Measurements from ENCODE around the gene ZNF837. TPM values are rescaled to one million over a fixed set of nuclear protein-coding genes. Genes with fewer than 3 reads are reported as not detected.

Gene ZNF837
- total and polyA plus RNA-seq, 8 donors = 1.8 to 8.5 (median 2.3) TPM; not detected in 1

DNA sequence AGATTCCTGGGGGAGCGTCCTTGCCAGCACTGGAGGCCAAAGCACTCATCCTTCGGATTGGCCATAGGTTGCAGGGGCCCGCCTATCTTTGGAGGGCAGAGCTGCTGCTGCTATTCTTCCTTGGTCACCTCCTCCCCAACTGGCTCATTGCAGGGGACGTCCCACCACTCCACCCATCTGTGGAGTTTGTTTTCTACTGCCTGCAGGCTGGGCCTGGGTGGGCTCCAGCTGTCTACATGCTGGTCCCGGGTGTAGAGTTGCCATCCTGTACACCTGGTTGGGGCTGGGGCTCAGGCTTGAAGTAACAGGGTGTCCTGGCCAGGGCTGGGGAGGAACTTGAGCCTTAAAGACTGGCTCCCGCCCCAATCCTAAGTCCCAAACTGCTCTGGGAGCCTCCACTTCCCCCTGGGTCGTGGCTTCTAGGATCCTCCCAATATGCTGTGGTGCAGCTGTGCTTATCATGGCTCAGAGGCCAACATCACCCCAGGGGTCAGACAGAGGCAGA lies 16.8 kb upstream of the ZNF837 start:
- intact Hi-C loops (cut with DNase I; ENCODE audit: low total_unique reads) = no loop called here
- 59 to 82% (median 64%) methylated on average over 6 to 7 of the region's 7 CpGs for WGBS, 5 donors

GRCh38 chr19:58396691-58397532 lies 16.1 kb upstream of the ZNF837 start:
- 29 to 91% (median 33%) methylated on average over 5 to 58 of the region's 58 CpGs for WGBS, 5 donors
- intact Hi-C loops (cut with DNase I; ENCODE audit: low total_unique reads) = no loop called here
- Histone ChIP-seq H3K4me3 (peak overlapping the region in 1 of 4 donors; percentile 28), H3K27ac (no peak overlapping the region), H3K9me3 (no peaks in the 10 kb centered on the region), H3K36me3 (peaks cover 30 to 34% (median 33%) of the 10 kb centered on the region in 4 donors), H3K4me1 (peaks cover 25 to 52% (median 30%) of the 10 kb centered on the region in 4 donors), H3K27me3 (peaks cover 6 to 38% (median 13%) of the 10 kb centered on the region in 3 donors)
- no peak for TF ChIP-seq POLR2A (IDR thresholded peaks at IDR 0.05)
- TF ChIP-seq, protein P1, sequence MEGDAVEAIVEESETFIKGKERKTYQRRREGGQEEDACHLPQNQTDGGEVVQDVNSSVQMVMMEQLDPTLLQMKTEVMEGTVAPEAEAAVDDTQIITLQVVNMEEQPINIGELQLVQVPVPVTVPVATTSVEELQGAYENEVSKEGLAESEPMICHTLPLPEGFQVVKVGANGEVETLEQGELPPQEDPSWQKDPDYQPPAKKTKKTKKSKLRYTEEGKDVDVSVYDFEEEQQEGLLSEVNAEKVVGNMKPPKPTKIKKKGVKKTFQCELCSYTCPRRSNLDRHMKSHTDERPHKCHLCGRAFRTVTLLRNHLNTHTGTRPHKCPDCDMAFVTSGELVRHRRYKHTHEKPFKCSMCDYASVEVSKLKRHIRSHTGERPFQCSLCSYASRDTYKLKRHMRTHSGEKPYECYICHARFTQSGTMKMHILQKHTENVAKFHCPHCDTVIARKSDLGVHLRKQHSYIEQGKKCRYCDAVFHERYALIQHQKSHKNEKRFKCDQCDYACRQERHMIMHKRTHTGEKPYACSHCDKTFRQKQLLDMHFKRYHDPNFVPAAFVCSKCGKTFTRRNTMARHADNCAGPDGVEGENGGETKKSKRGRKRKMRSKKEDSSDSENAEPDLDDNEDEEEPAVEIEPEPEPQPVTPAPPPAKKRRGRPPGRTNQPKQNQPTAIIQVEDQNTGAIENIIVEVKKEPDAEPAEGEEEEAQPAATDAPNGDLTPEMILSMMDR (IDR thresholded peaks at IDR 0.05) = no peak
- TF ChIP-seq POLR2AphosphoS5 (IDR thresholded peaks at IDR 0.05) = no peak
- no peak for TF ChIP-seq EP300 (IDR thresholded peaks at IDR 0.05)
- no peak for DNase-seq

More for the DNA sequence above, 16.8 kb upstream of the ZNF837 start:
- DNase-seq = no peak
- Histone ChIP-seq H3K4me3 (no peak overlapping the region), H3K36me3 (peaks cover 25 to 28% (median 27%) of the 10 kb centered on the region in 4 donors), H3K27ac (no peak overlapping the region), H3K9me3 (no peaks in the 10 kb centered on the region), H3K4me1 (peaks cover 29 to 57% (median 34%) of the 10 kb centered on the region in 4 donors), H3K27me3 (peaks cover 6 to 38% (median 13%) of the 10 kb centered on the region in 3 donors)
- TF ChIP-seq POLR2A (IDR thresholded peaks at IDR 0.05) = no peak
- TF ChIP-seq POLR2AphosphoS5 (IDR thresholded peaks at IDR 0.05) = no peak

DNA sequence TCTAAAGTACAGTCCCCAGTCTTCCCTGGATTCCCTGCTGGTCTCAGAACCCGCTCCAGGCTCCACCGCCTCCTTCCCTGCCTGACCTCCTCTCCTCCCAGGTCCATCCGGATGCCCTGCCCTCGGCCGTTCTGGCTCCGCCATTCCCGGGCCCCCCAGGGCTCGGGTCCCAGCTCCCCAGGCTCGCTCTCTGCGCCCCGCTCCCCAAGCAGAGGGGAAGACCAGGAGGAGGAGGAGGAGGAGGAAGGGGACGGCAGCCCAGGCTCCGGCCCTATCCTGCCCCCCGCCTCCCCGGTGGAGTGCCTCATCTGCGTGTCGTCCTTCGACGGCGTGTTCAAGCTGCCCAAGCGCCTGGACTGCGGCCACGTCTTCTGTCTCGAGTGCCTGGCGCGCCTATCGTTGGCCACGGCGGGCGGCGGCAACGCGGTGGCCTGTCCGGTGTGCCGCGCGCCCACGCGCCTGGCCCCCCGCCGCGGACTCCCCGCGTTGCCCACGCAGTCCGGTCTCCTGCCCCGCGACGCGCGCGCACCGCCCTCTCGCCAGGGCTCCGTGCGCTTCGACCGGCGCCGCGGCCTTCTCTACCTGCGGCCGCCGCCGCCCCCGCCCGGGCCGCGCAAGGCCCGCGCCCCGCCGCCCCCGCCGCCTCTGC lies 15.3 kb upstream of the ZNF837 start:
- H3K9me3 ChIP-seq = no peaks in the 10 kb centered on the region
- peaks cover 38 to 42% (median 41%) of the 10 kb centered on the region in 4 donors for H3K36me3 ChIP-seq
- H3K27ac ChIP-seq = no peak overlapping the region
- peak overlapping the region in 2 of 4 donors; percentile 25 to 28 for H3K4me3 ChIP-seq
- TF ChIP-seq POLR2A (IDR thresholded peaks at IDR 0.05) = no peak
- TF ChIP-seq, protein P1 (IDR thresholded peaks at IDR 0.05) = no peak
- TF ChIP-seq POLR2AphosphoS5 (IDR thresholded peaks at IDR 0.05) = no peak
- no peak for TF ChIP-seq EP300 (IDR thresholded peaks at IDR 0.05)
- peaks cover 21 to 51% (median 25%) of the 10 kb centered on the region in 4 donors for H3K4me1 ChIP-seq
- peak in 1 of 2 donors; percentile 45 for DNase-seq
- WGBS, 5 donors = 4 to 14% (median 5%) methylated on average over 8 to 75 of the region's 75 CpGs
- H3K27me3 ChIP-seq = peaks cover 6 to 38% (median 13%) of the 10 kb centered on the region in 3 donors
- intact Hi-C loops (cut with DNase I; ENCODE audit: low total_unique reads) = no loop called here

- Histone ChIP-seq H3K27ac (no peak within 1 kb of the TSS), H3K4me1 (peaks cover 14 to 50% (median 22%) of the 10 kb centered on the region in 4 donors), H3K9me3 (no peaks in the 10 kb centered on the region), H3K36me3 (peaks cover 42 to 49% (median 48%) of the 10 kb centered on the region in 4 donors), H3K4me3 (peak within 1 kb of the TSS in 2 of 4 donors; percentile 25 to 28), H3K27me3 (peaks cover 6 to 38% (median 13%) of the 10 kb centered on the region in 3 donors)
- peak in 1 of 2 donors; percentile 75 for DNase-seq
- intact Hi-C loops (cut with DNase I; ENCODE audit: low total_unique reads) = no loop called here
- TF ChIP-seq POLR2A (IDR thresholded peaks at IDR 0.05) = no peak
- TF ChIP-seq POLR2AphosphoS5 (IDR thresholded peaks at IDR 0.05) = peak in 1 of 3 donors; percentile 37
- 18 to 27% (median 27%) methylated on average over 16 to 21 of the region's 21 CpGs for WGBS, 5 donors
These were observed 14.6 kb upstream of the ZNF837 start, which contains the start of gene RNF225 for GRCh38 chr19:58395220-58395978. Gene RNF225, plus strand, starts transcription at chr19:58395656. Its CDS starts 434 bp downstream, at chr19:58396090.

Measured in stomach (tissue), 9 donors.